CD4-positive, alpha-beta T cell treated with Interleukin-17A for 1 hour (primary cell): Measurements from ENCODE around the gene SOX15.
"Not testable (repeated sequence)": the region's sequence is repeated elsewhere in the genome, so short reads cannot be mapped to it uniquely, and the experiment has no call there.

Source experiments
- DNase-seq: peaks from one replicate; pipeline ENCODE4 v3.0.0-alpha.2; 2020

Gene SOX15

GRCh38 chr17:7589891-7590691, at the start of gene SOX15:
Gene SOX15, minus strand, starts transcription at chr17:7590094. Its CDS starts 418 bp downstream, at chr17:7589676.
- DNase-seq: no peak

- DNase-seq: no peak
Observed at GRCh38 chr17:7636163-7636562, 46.3 kb upstream of the SOX15 start.

- DNase-seq: no peak
Observed at GRCh38 chr17:7634384-7634783, 44.5 kb upstream of the SOX15 start.

- no peak for DNase-seq
Observed at GRCh38 chr17:7633093-7633492, 43.2 kb upstream of the SOX15 start.

GRCh38 chr17:7632492-7632894, 42.6 kb upstream of the SOX15 start:
- DNase-seq: peak; percentile 57

GRCh38 chr17:7631398-7632380, 41.8 kb upstream of the SOX15 start:
- no peak for DNase-seq

- DNase-seq: no peak
Observed at GRCh38 chr17:7629939-7630571, 40.2 kb upstream of the SOX15 start, which contains the start of gene SHBG. Gene SHBG, plus strand, starts transcription at chr17:7630135. Its CDS starts 38 bp downstream, at chr17:7630173.

GRCh38 chr17:7627250-7628121, 37.6 kb upstream of the SOX15 start, which contains the start of gene SAT2:
Gene SAT2, minus strand, starts transcription at chr17:7627821. Its CDS starts 186 bp downstream, at chr17:7627635.
- DNase-seq: peak; percentile 92

- no peak for DNase-seq
Observed at GRCh38 chr17:7626956-7627249, 37.0 kb upstream of the SOX15 start.

GRCh38 chr17:7626307-7626706, 36.4 kb upstream of the SOX15 start:
- no peak for DNase-seq

- DNase-seq: not testable (repeated sequence)
Observed at GRCh38 chr17:7625749-7626148, 35.9 kb upstream of the SOX15 start.

GRCh38 chr17:7623661-7624060, 33.8 kb upstream of the SOX15 start:
- DNase-seq: no peak

GRCh38 chr17:7620835-7621234, 30.9 kb upstream of the SOX15 start:
- DNase-seq: no peak

GRCh38 chr17:7618608-7619007, 28.7 kb upstream of the SOX15 start:
- no peak for DNase-seq

GRCh38 chr17:7615265-7615747, 25.4 kb upstream of the SOX15 start:
- no peak for DNase-seq

- peak; percentile 100 for DNase-seq
Observed at GRCh38 chr17:7614425-7615264, 24.8 kb upstream of the SOX15 start, which contains the start of gene FXR2. Gene FXR2, minus strand, starts transcription at chr17:7614897. Its CDS starts 365 bp downstream, at chr17:7614532.

GRCh38 chr17:7613769-7614424, 24.0 kb upstream of the SOX15 start:
- DNase-seq: no peak

- no peak for DNase-seq
Observed at GRCh38 chr17:7612294-7612640, 22.4 kb upstream of the SOX15 start.

- no peak for DNase-seq
Observed at GRCh38 chr17:7611635-7612293, 21.9 kb upstream of the SOX15 start.

GRCh38 chr17:7610641-7611040, 20.7 kb upstream of the SOX15 start:
- no peak for DNase-seq
